Ecto neural progenitor cell (in vitro differentiated cells): ENCODE data around the gene GALNT2.

Source experiments
- DNase-seq: peaks from one replicate; pipeline ENCODE4 v3.0.0-alpha.2; 2018; ENCODE audit warnings: low spot score

GALNT2 gene

GRCh38 chr1:230130172-230130944 is 63.3 kb downstream of the GALNT2 start:
- peak; percentile 61 for DNase-seq

- DNase-seq = no peak
These were observed 64.4 kb downstream of the GALNT2 start for GRCh38 chr1:230131457-230131856.

- no peak for DNase-seq
These were observed 65.7 kb downstream of the GALNT2 start for GRCh38 chr1:230132758-230133157.

GRCh38 chr1:230135726-230136125 is 68.7 kb downstream of the GALNT2 start:
- DNase-seq = no peak

- DNase-seq = no peak
These were observed 69.7 kb downstream of the GALNT2 start for GRCh38 chr1:230136453-230137336.

GRCh38 chr1:230137337-230137815 is 70.3 kb downstream of the GALNT2 start:
- DNase-seq = no peak

- no peak for DNase-seq
These were observed 71.7 kb downstream of the GALNT2 start for GRCh38 chr1:230138561-230139239.

GRCh38 chr1:230139315-230139714 is 72.3 kb downstream of the GALNT2 start:
- DNase-seq = no peak

- no peak for DNase-seq
These were observed 72.7 kb downstream of the GALNT2 start for GRCh38 chr1:230139741-230140140.

GRCh38 chr1:230140221-230141020 is 73.4 kb downstream of the GALNT2 start:
- DNase-seq = no peak

GRCh38 chr1:230141021-230141648 is 74.1 kb downstream of the GALNT2 start:
- DNase-seq = no peak

- no peak for DNase-seq
These were observed 75.0 kb downstream of the GALNT2 start for GRCh38 chr1:230141797-230142607.

GRCh38 chr1:230142608-230143210 is 75.7 kb downstream of the GALNT2 start:
- DNase-seq = no peak

GRCh38 chr1:230143534-230143933 is 76.5 kb downstream of the GALNT2 start:
- no peak for DNase-seq

GRCh38 chr1:230144010-230144614 is 77.1 kb downstream of the GALNT2 start:
- DNase-seq = no peak

- no peak for DNase-seq
These were observed 77.9 kb downstream of the GALNT2 start for GRCh38 chr1:230144758-230145504.

- no peak for DNase-seq
These were observed 78.5 kb downstream of the GALNT2 start for GRCh38 chr1:230145505-230145899.

GRCh38 chr1:230145953-230146476 is 79.0 kb downstream of the GALNT2 start:
- DNase-seq = no peak
